H1 (cell line): ENCODE measurements around the gene TRAPPC8.

Experiments
- CBX8 ChIP-seq: fragments of 300-800, 300-1000 bp; sonication (generic); IDR thresholded peaks from 2 replicates; pipeline ENCODE4 v1.7.1; 2016; ENCODE audit warnings: low read depth, low read length, borderline replicate concordance
- CEBPB ChIP-seq: IDR thresholded peaks from 2 replicates; pipeline ENCODE4 v1.6.1; 2012; ENCODE audit warnings: low read depth, low read length
- EP300 ChIP-seq, 2 experiments: IDR thresholded peaks; 1 replicate in 1 of 2; 2 replicates in 1 of 2; pipeline ENCODE4 v1.6.1; 2011 to 2012; ENCODE audit warnings: low read depth in 2 of 2, low read length in 2 of 2, mild to moderate bottlenecking in 2 of 2, borderline replicate concordance in 1 of 2, inconsistent platforms in 1 of 2, moderate library complexity in 1 of 2
- EZH2 ChIP-seq: fragments of 200-600 bp; sonication (generic); IDR thresholded peaks from 2 replicates; pipeline ENCODE4 v1.7.1; 2012; ENCODE audit warnings: low read depth, mild to moderate bottlenecking, moderate library complexity, low read length, inconsistent platforms; ENCODE audit not compliant: severe bottlenecking
- FOSL1 ChIP-seq: IDR thresholded peaks from 2 replicates; pipeline ENCODE4 v1.6.1; 2011; ENCODE audit warnings: mild to moderate bottlenecking, low read depth, low read length, moderate library complexity; ENCODE audit not compliant: insufficient read depth
- GABPA ChIP-seq: IDR thresholded peaks from 2 replicates; pipeline ENCODE4 v1.6.1; 2011; ENCODE audit warnings: mild to moderate bottlenecking, low read length, moderate library complexity, borderline replicate concordance; ENCODE audit not compliant: insufficient read depth
- PHF8 ChIP-seq: fragments of 200-600 bp; sonication (generic); conservative IDR thresholded peaks from 2 replicates; pipeline ENCODE4 v1.7.1; 2012; ENCODE audit warnings: low read depth, mild to moderate bottlenecking, inconsistent platforms, low read length, moderate library complexity
- POLR2A ChIP-seq, 2 experiments: IDR thresholded peaks; 1 replicate in 1 of 2; 2 replicates in 1 of 2; pipeline ENCODE4 v1.6.1; 2011; ENCODE audit warnings: low read depth in 2 of 2, low read length in 2 of 2, mild to moderate bottlenecking in 2 of 2; ENCODE audit errors: control extremely low read depth in 1 of 2
- SAP30 ChIP-seq: fragments of 300-600 bp; sonication (generic); IDR thresholded peaks from 2 replicates; pipeline ENCODE4 v1.7.1; 2012; ENCODE audit warnings: low read length, moderate library complexity, mild to moderate bottlenecking, inconsistent platforms; ENCODE audit not compliant: insufficient read depth, insufficient replicate concordance
- SIX5 ChIP-seq: IDR thresholded peaks from 2 replicates; pipeline ENCODE4 v1.6.1; 2011; ENCODE audit warnings: mild to moderate bottlenecking, low read depth, low read length
- TF ChIP-seq, protein P1 (sequence below), 3 experiments: IDR thresholded peaks; 1 replicate in 2 of 3; 2 replicates in 1 of 3; pipeline versions ENCODE4 v1.5.1 to v1.6.1; 2011; ENCODE audit warnings: low read length in 3 of 3, mild to moderate bottlenecking in 3 of 3, inconsistent platforms in 2 of 3, low read depth in 1 of 3, moderate library complexity in 1 of 3; ENCODE audit not compliant: insufficient read depth in 1 of 3; ENCODE audit errors: control extremely low read depth in 1 of 3
- TF ChIP-seq, protein P2 (sequence below): IDR thresholded peaks from 2 replicates; pipeline ENCODE4 v1.6.1; 2011; ENCODE audit warnings: low read depth, mild to moderate bottlenecking, low read length; ENCODE audit not compliant: insufficient read depth

DNA sequence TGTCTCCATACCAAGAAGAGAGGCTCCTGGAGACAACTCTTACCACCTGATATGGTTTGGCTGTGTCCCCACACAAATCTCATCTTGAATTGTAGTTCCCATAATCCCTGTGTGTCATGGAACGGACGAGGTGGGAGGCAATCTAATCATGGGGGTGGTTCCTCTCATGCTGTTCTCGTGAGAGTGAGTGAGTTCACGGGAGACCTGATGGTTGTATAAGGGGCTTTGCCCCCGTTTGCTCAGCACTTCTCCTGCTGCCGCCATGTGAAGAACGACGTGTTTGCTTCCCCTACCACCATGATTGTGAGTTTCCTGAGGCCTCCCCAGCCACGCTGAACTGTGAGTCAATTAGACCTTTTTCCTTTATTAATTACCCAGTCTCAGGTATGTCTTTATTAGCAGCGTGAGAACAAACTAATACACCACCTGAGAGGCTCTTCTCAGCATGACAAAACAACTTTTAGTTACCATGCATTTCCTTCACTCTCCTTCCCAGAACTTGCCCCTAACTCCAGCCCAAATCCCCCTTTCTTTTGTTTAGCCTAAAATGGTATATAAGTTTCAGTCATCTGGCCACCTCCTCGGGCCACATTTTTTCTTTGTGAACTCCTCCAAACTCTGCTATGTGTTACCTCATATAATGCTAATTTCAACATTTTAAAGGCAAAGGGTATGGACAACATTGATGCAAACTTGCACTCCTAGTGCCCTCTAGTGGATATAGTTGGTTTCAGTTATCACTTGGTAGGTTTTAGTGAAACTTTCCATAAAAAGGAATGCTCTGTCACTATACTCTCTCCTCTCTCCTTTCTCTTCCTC lies 123.6 kb downstream of the TRAPPC8 start:
- TF ChIP-seq, protein P1, sequence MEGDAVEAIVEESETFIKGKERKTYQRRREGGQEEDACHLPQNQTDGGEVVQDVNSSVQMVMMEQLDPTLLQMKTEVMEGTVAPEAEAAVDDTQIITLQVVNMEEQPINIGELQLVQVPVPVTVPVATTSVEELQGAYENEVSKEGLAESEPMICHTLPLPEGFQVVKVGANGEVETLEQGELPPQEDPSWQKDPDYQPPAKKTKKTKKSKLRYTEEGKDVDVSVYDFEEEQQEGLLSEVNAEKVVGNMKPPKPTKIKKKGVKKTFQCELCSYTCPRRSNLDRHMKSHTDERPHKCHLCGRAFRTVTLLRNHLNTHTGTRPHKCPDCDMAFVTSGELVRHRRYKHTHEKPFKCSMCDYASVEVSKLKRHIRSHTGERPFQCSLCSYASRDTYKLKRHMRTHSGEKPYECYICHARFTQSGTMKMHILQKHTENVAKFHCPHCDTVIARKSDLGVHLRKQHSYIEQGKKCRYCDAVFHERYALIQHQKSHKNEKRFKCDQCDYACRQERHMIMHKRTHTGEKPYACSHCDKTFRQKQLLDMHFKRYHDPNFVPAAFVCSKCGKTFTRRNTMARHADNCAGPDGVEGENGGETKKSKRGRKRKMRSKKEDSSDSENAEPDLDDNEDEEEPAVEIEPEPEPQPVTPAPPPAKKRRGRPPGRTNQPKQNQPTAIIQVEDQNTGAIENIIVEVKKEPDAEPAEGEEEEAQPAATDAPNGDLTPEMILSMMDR (IDR thresholded peaks at IDR 0.05; ENCODE audit: control extremely low read depth in 1 of 3, insufficient read depth in 1 of 3, low read depth in 1 of 3, low read length in 3 of 3), result peak in 2 of 3 experiments; percentile 55 to 76; a peak in 2 of 4 replicates
- TF ChIP-seq PHF8 (no peak), POLR2A (IDR thresholded peaks at IDR 0.05; ENCODE audit: control extremely low read depth in 1 of 2, low read depth in 2 of 2, low read length in 2 of 2) (peak in 1 of 2 experiments; percentile 16; a peak in 1 of 3 replicates), FOSL1 (no peak), SIX5 (no peak), EZH2 (no peak), GABPA (no peak), CBX8 (no peak), EP300 (IDR thresholded peaks at IDR 0.05; ENCODE audit: borderline replicate concordance in 1 of 2, low read depth in 2 of 2, low read length in 2 of 2) (no peak), CEBPB (no peak), SAP30 (no peak)
- TF ChIP-seq, protein P2, sequence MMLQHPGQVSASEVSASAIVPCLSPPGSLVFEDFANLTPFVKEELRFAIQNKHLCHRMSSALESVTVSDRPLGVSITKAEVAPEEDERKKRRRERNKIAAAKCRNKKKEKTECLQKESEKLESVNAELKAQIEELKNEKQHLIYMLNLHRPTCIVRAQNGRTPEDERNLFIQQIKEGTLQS, result no peak
